Fibroblast of the aortic adventitia (primary cell): ENCODE results near the gene VLDLR. TPM values are rescaled to one million over a fixed set of nuclear protein-coding genes. Genes with fewer than 3 reads are reported as not detected.

Source experiments
- DNase-seq: peaks from one replicate; pipeline ENCODE4 v3.0.0-alpha.2; 2010; ENCODE audit warnings: low read depth
- H3K4me3 ChIP-seq: 2 replicates; pipeline ENCODE4 v1.5.1; 2011; ENCODE audit warnings: low read depth, mild to moderate bottlenecking, control low read depth, low read length, moderate library complexity
- CTCF ChIP-seq: IDR thresholded peaks from 2 replicates; pipeline ENCODE4 v1.5.1; 2011; ENCODE audit warnings: mild to moderate bottlenecking, low read length, control low read depth, inconsistent platforms; ENCODE audit not compliant: insufficient read depth
- total RNA-seq: library from RNA; depleted of rRNA; stranded (reverse); fragments of >200 nt; gene quantifications from 2 replicates; pipeline ENCODE4 v1.2.3, GENCODE V29; 2012; ENCODE audit warnings: low replicate concordance

The VLDLR gene
- total RNA-seq, 1 donor, result 12.7 TPM

DNA sequence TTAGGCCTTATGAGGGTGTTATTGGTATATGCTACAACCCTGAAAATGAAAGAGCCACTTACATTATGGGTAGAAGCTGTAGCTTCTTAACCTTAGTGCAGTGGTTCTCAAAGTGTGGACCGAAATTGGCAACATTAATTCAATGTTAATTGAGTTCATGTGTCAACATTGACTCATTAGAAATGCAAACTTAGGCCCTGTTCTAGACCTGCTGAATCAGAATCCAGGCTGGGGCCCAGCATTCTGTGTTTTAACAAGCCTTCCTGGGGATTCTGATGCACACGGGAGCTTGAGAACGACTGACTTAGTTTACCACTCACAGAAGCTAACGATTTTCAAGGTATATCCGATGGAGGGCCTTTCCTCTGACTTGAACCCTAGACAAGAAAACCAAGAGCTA, 7.3 kb downstream of the VLDLR start:
- no peak for TF ChIP-seq CTCF
- H3K4me3 ChIP-seq, result no peak overlapping the region
- no peak for DNase-seq

GRCh38 chr9:2630158-2630557, 8.6 kb downstream of the VLDLR start:
- DNase-seq, result no peak
- no peak for TF ChIP-seq CTCF
- no peak overlapping the region for H3K4me3 ChIP-seq

DNA sequence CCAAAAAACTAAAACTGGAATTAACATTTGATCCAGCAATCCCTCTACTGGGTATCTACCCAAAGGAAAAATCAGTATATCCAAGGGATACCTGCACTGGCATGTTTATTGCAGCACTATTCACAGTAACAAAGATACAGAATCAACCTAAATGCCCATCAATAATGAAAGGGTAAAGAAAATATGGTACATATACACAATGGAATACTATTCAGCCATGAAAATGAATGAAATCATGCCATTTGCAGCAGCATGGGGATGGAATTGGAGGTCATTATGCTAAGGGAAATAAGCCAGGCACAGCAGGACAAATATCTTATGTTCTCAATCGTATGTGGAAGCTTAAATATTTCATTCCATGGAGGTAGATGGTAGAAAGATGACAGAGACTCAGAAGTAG, 9.7 kb downstream of the VLDLR start:
- TF ChIP-seq CTCF, result no peak
- H3K4me3 ChIP-seq, result no peak overlapping the region
- no peak for DNase-seq

- no peak for TF ChIP-seq CTCF
- no peak for DNase-seq
- H3K4me3 ChIP-seq, result peak overlapping the region; percentile 19
Observed at GRCh38 chr9:2634153-2634552, 12.6 kb downstream of the VLDLR start.

- no peak for DNase-seq
- H3K4me3 ChIP-seq, result no peak overlapping the region
- no peak for TF ChIP-seq CTCF
Observed at GRCh38 chr9:2634818-2635217, 13.2 kb downstream of the VLDLR start.

DNA sequence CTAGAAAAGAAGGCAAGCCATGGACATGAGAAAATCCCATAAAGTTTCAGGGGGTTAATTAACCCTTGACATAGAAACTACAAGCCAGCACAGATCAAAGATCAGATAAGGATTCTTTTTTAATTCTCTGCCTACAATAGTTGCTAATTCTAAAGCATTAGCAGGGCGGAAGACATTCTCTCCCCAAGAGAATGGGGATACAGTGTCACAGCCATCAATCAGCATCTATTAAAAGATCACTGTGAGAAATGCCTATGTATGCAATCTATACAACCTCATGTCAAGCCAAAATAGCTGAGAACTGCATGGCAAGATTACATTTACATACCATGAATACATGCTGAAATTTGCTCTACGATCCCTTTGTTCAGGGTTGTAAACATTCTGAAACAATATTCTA, 14.3 kb downstream of the VLDLR start:
- no peak for TF ChIP-seq CTCF
- DNase-seq, result no peak

DNA sequence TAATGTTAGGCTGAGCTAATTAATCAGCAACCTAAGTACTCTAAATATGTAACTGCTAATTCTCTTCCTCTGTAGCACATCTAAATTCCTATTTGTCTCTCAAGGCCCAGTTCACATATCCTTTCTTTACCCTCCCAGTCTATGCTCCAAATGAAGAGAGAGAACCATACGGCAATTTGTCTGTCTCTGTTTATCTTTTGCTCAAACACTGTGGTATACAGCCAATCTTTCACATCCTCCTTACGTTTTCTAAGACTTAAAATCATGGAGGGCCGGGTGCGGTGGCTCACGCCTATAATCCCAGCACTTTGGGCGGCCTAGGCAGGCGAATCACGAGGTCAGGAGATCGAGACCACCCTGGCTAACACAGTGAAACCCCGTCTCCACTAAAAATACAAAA, 15.8 kb downstream of the VLDLR start:
- no peak overlapping the region for H3K4me3 ChIP-seq
- TF ChIP-seq CTCF, result no peak
- DNase-seq, result no peak

More for the DNA sequence above, 14.3 kb downstream of the VLDLR start:
- no peak overlapping the region for H3K4me3 ChIP-seq
